ENCODE measurements around the gene RPL22.

RPL22 gene

GRCh38 chr1:6165027-6165426 is 34.4 kb downstream of the RPL22 start:
- no peak for DNase-seq (ENCODE audit: low read depth)
- TF ChIP-seq CTCF (conservative IDR thresholded peaks at IDR 0.05; ENCODE audit: low read depth, low read length), result no peak
- H3K4me3 ChIP-seq (ENCODE audit: low read length), result no peak overlapping the region

GRCh38 chr1:6163973-6164617 is 35.3 kb downstream of the RPL22 start:
- no peak for TF ChIP-seq CTCF (conservative IDR thresholded peaks at IDR 0.05; ENCODE audit: low read depth, low read length)

DNA sequence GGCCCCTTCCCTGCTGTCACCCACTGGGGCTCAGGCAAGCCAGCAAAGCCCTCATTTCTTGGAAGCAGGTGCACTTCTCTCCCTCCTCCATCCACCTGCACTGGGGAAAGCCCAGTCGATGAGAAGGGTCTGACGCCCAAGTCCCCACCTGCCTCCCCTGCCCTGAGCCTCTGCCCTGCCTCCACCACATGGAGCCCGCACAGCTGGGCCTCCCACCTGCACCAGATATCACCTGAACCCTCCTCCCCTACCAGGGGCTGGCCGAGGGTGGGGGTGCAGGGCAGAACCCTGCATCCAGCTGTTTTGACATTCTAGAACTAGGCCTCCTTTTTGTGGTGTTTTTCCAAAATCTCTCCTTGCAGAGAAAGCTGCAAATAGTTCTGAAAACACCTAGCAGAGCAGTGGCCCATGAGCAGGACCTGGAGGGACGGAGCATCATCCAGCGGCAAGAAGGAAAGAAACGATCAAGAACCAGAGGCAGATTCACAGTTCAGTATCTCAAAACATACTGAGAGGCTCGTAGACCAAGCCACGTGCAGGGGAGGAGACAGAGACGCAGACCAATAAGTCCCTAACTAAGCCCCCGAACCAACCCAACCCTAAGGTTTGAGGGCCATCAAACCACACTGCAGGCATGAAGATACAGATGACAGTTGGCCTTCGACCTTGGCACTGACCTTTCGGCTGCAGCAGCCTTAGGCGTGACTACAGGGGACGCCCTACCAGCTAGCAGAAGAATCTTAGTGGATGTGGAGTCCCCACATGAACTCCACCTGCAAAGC is 36.0 kb downstream of the RPL22 start:
- no peak for DNase-seq (ENCODE audit: low read depth)
- no peak for TF ChIP-seq CTCF (conservative IDR thresholded peaks at IDR 0.05; ENCODE audit: low read depth, low read length)
- H3K4me3 ChIP-seq (ENCODE audit: low read length), result no peak overlapping the region

More at GRCh38 chr1:6163973-6164617, 35.3 kb downstream of the RPL22 start:
- DNase-seq (ENCODE audit: low read depth), result no peak
- no peak overlapping the region for H3K4me3 ChIP-seq (ENCODE audit: low read length)

DNA sequence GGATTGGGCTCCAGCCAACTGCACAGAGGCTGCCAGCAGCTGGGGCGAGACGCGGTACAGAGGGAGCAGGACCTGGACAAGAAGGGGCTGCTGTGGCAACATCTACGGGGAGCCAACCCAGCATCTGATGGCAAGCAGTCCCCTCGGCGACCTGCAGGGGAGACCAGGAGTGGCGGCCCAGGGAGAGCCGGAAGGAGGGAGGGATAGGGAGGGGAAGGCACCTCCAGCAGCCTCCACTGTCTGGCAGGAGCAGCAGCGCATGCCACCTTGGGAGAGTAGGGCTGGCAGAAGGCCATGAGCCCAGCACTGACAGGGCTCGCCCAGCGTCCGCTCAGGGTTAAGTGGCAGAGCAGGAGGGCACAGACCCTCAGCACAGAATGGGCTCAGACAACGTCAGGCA is 36.6 kb downstream of the RPL22 start:
- TF ChIP-seq CTCF (conservative IDR thresholded peaks at IDR 0.05; ENCODE audit: low read depth, low read length), result no peak
- no peak for DNase-seq (ENCODE audit: low read depth)
- H3K4me3 ChIP-seq (ENCODE audit: low read length), result no peak overlapping the region

GRCh38 chr1:6162341-6162740 is 37.1 kb downstream of the RPL22 start:
- no peak overlapping the region for H3K4me3 ChIP-seq (ENCODE audit: low read length)
- no peak for DNase-seq (ENCODE audit: low read depth)
- TF ChIP-seq CTCF (conservative IDR thresholded peaks at IDR 0.05; ENCODE audit: low read depth, low read length), result no peak

- no peak overlapping the region for H3K4me3 ChIP-seq (ENCODE audit: low read length)
- DNase-seq (ENCODE audit: low read depth), result no peak
- no peak for TF ChIP-seq CTCF (conservative IDR thresholded peaks at IDR 0.05; ENCODE audit: low read depth, low read length)
Measured at GRCh38 chr1:6158181-6158580, 41.2 kb downstream of the RPL22 start.
